Measurements from ENCODE around the gene RHBDL2. TPM values are rescaled to one million over a fixed set of nuclear protein-coding genes. Genes with fewer than 3 reads are reported as not detected.

Gene RHBDL2
- total RNA-seq, 2 experiments from 2014 or later: not detected

GRCh38 chr1:38944547-38944946 lies 2.9 kb upstream of the RHBDL2 start:
- no peak for DNase-seq
- no peaks in the 10 kb centered on the region for H3K36me3 Mint-ChIP-seq
- no peak overlapping the region for H3K4me3 Mint-ChIP-seq
- no peaks in the 10 kb centered on the region for H3K4me1 Mint-ChIP-seq
- H3K27ac Mint-ChIP-seq: no peak overlapping the region
- no peaks in the 10 kb centered on the region for H3K9me3 Mint-ChIP-seq
- H3K27me3 Mint-ChIP-seq: no peaks in the 10 kb centered on the region

GRCh38 chr1:38942664-38943428 lies 1.2 kb upstream of the RHBDL2 start:
- Mint-ChIP-seq H3K4me3 (no peak overlapping the region), H3K9me3 (no peaks in the 10 kb centered on the region), H3K27ac (no peak overlapping the region), H3K27me3 (no peaks in the 10 kb centered on the region), H3K4me1 (no peaks in the 10 kb centered on the region), H3K36me3 (no peaks in the 10 kb centered on the region)
- DNase-seq: no peak

GRCh38 chr1:38941093-38941492 lies 537 bp downstream of the RHBDL2 start:
- Mint-ChIP-seq H3K4me1 (no peaks in the 10 kb centered on the region), H3K4me3 (no peak overlapping the region), H3K36me3 (no peaks in the 10 kb centered on the region), H3K27me3 (no peaks in the 10 kb centered on the region), H3K9me3 (no peaks in the 10 kb centered on the region), H3K27ac (no peak overlapping the region)
- DNase-seq: no peak

GRCh38 chr1:38940339-38941047 lies 1.1 kb downstream of the RHBDL2 start:
- Mint-ChIP-seq H3K27ac (no peak overlapping the region), H3K36me3 (no peaks in the 10 kb centered on the region), H3K27me3 (no peaks in the 10 kb centered on the region), H3K9me3 (no peaks in the 10 kb centered on the region), H3K4me1 (no peaks in the 10 kb centered on the region), H3K4me3 (no peak overlapping the region)
- DNase-seq: no peak

GRCh38 chr1:38938722-38939260 lies 2.8 kb downstream of the RHBDL2 start:
- Mint-ChIP-seq H3K4me3 (no peak overlapping the region), H3K27ac (no peak overlapping the region), H3K27me3 (no peaks in the 10 kb centered on the region), H3K9me3 (no peaks in the 10 kb centered on the region), H3K4me1 (no peaks in the 10 kb centered on the region), H3K36me3 (no peaks in the 10 kb centered on the region)
- DNase-seq: no peak

GRCh38 chr1:38932571-38932970 lies 9.1 kb downstream of the RHBDL2 start:
- no peaks in the 10 kb centered on the region for H3K9me3 Mint-ChIP-seq
- H3K4me3 Mint-ChIP-seq: no peak overlapping the region
- no peaks in the 10 kb centered on the region for H3K4me1 Mint-ChIP-seq
- H3K27me3 Mint-ChIP-seq: no peaks in the 10 kb centered on the region
- DNase-seq: no peak
- no peaks in the 10 kb centered on the region for H3K36me3 Mint-ChIP-seq
- no peak overlapping the region for H3K27ac Mint-ChIP-seq

- H3K4me3 Mint-ChIP-seq: no peak overlapping the region
- DNase-seq: no peak
- no peaks in the 10 kb centered on the region for H3K4me1 Mint-ChIP-seq
- no peaks in the 10 kb centered on the region for H3K27me3 Mint-ChIP-seq
- no peaks in the 10 kb centered on the region for H3K9me3 Mint-ChIP-seq
- H3K36me3 Mint-ChIP-seq: no peaks in the 10 kb centered on the region
- no peak overlapping the region for H3K27ac Mint-ChIP-seq
These were observed 12.2 kb downstream of the RHBDL2 start for GRCh38 chr1:38929476-38929875.

GRCh38 chr1:38929054-38929453 lies 12.6 kb downstream of the RHBDL2 start:
- Mint-ChIP-seq H3K27me3 (no peaks in the 10 kb centered on the region), H3K36me3 (no peaks in the 10 kb centered on the region), H3K27ac (no peak overlapping the region), H3K9me3 (no peaks in the 10 kb centered on the region), H3K4me1 (no peaks in the 10 kb centered on the region), H3K4me3 (no peak overlapping the region)
- DNase-seq: no peak

- Mint-ChIP-seq H3K36me3 (no peaks in the 10 kb centered on the region), H3K27ac (no peak overlapping the region), H3K4me1 (no peaks in the 10 kb centered on the region), H3K27me3 (no peaks in the 10 kb centered on the region), H3K9me3 (no peaks in the 10 kb centered on the region), H3K4me3 (no peak overlapping the region)
- no peak for DNase-seq
These were observed 15.5 kb downstream of the RHBDL2 start for GRCh38 chr1:38926091-38926490.

GRCh38 chr1:38925391-38925790 lies 16.2 kb downstream of the RHBDL2 start:
- no peaks in the 10 kb centered on the region for H3K4me1 Mint-ChIP-seq
- H3K9me3 Mint-ChIP-seq: no peaks in the 10 kb centered on the region
- no peaks in the 10 kb centered on the region for H3K36me3 Mint-ChIP-seq
- H3K27ac Mint-ChIP-seq: no peak overlapping the region
- no peaks in the 10 kb centered on the region for H3K27me3 Mint-ChIP-seq
- DNase-seq: no peak
- H3K4me3 Mint-ChIP-seq: no peak overlapping the region

GRCh38 chr1:38923607-38924006 lies 18.0 kb downstream of the RHBDL2 start:
- Mint-ChIP-seq H3K4me1 (no peaks in the 10 kb centered on the region), H3K4me3 (no peak overlapping the region), H3K27me3 (no peaks in the 10 kb centered on the region), H3K27ac (no peak overlapping the region), H3K36me3 (no peaks in the 10 kb centered on the region), H3K9me3 (no peaks in the 10 kb centered on the region)
- DNase-seq: no peak

- no peaks in the 10 kb centered on the region for H3K27me3 Mint-ChIP-seq
- no peaks in the 10 kb centered on the region for H3K36me3 Mint-ChIP-seq
- H3K4me1 Mint-ChIP-seq: peaks cover 6% of the 10 kb centered on the region
- no peak overlapping the region for H3K27ac Mint-ChIP-seq
- H3K9me3 Mint-ChIP-seq: no peaks in the 10 kb centered on the region
- no peak overlapping the region for H3K4me3 Mint-ChIP-seq
- no peak for DNase-seq
These were observed 22.5 kb downstream of the RHBDL2 start for GRCh38 chr1:38919130-38919529.

GRCh38 chr1:38918568-38918967 lies 23.1 kb downstream of the RHBDL2 start:
- Mint-ChIP-seq H3K4me1 (peaks cover 6% of the 10 kb centered on the region), H3K36me3 (no peaks in the 10 kb centered on the region), H3K4me3 (no peak overlapping the region), H3K27ac (no peak overlapping the region), H3K27me3 (no peaks in the 10 kb centered on the region), H3K9me3 (no peaks in the 10 kb centered on the region)
- no peak for DNase-seq

- Mint-ChIP-seq H3K4me1 (peaks cover 6% of the 10 kb centered on the region), H3K9me3 (no peaks in the 10 kb centered on the region), H3K4me3 (no peak overlapping the region), H3K27me3 (no peaks in the 10 kb centered on the region), H3K36me3 (no peaks in the 10 kb centered on the region), H3K27ac (no peak overlapping the region)
- no peak for DNase-seq
These were observed 23.9 kb downstream of the RHBDL2 start for GRCh38 chr1:38917772-38918171.

- DNase-seq: no peak
- Mint-ChIP-seq H3K27me3 (no peaks in the 10 kb centered on the region), H3K4me3 (no peak overlapping the region), H3K36me3 (no peaks in the 10 kb centered on the region), H3K27ac (no peak overlapping the region), H3K4me1 (peaks cover 6% of the 10 kb centered on the region), H3K9me3 (no peaks in the 10 kb centered on the region)
These were observed 24.3 kb downstream of the RHBDL2 start for GRCh38 chr1:38917337-38917736.

All from activated naive CD8-positive, alpha-beta T cell treated with anti-CD3 and anti-CD28 coated beads for 36 hours (primary cell).